ENCODE data around the gene MDM2.

DNA sequence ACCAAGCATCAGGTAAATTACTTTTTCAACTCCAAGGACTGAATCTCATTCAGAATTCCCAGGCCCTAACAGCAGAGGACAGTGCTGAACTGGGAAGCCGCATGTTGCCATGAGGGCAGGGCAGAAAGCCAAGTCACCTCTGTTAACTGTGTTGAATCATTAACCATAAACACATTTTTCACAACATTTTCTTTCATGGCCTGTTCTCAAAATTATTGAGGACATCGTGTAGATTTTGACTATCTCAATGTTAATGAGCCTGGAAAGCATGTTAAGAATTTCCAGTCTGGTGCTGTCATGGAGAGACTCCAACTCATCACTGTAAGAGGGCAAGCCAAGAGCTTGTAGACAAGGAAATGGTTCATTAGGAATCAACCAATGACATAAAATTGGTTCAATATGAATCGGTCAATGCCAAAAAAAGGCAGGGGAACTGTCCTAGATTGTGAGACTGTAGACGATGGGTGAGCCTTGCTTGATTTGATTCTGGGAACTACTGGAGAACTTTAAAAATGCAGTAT, 91.3 kb downstream of the MDM2 start:
- TF ChIP-seq CTCF (IDR thresholded peaks at IDR 0.05; ENCODE audit: low read depth, low read length, poor library complexity, severe bottlenecking) (no peak), EZH2phosphoT487 (IDR thresholded peaks at IDR 0.05; ENCODE audit: borderline replicate concordance, low read length) (no peak)
